ENCODE measurements around the gene GRAPL.
"Not testable (repeated sequence)": the region's sequence is repeated elsewhere in the genome, so short reads cannot be mapped to it uniquely, and the experiment has no call there.

GRCh38 chr17:19196382-19197204 is 69.2 kb downstream of the GRAPL start:
- not testable (repeated sequence) for TF ChIP-seq CTCF, POLR2AphosphoS5 (IDR thresholded peaks at IDR 0.05)
